IMR-90 (cell line): ENCODE results near the gene CXXC1. TPM values are rescaled to one million over a fixed set of nuclear protein-coding genes. Genes with fewer than 3 reads are reported as not detected.
"Not testable (repeated sequence)": the region's sequence is repeated elsewhere in the genome, so short reads cannot be mapped to it uniquely, and the experiment has no call there.

Source experiments
- ATAC-seq: fragments of 200-7000 bp; cut with Tn5 transposase; 2 replicates; pipeline ENCODE4 v1.9.1; 2020; ENCODE audit warnings: low read depth, mild to moderate bottlenecking, moderate library complexity
- BruUV-seq: library from RNA; stranded (reverse); fragments of 400-500 nt; replicated peaks from 2 replicates; lab custom pipeline; 2021; lab: Mats Ljungman, UMichigan
- CTCF ChIA-PET: fragments of 300-600 bp; formaldehyde crosslinking; extraction: SDS; loops from one replicate; lab custom pipeline; 2021; ENCODE audit warnings: antibody characterized with exemption; lab: Yijun Ruan, JAX
- POLR2A ChIA-PET: fragments of 300-600 bp; sonication (Branson Sonifier 250); formaldehyde crosslinking; loops from one replicate; lab custom pipeline; 2022; ENCODE audit warnings: antibody characterized with exemption; ENCODE audit not compliant: unreplicated experiment; lab: Charles Lee
- DNase-seq: peaks from one replicate; pipeline ENCODE4 v3.0.0; 2013
- H2AFZ ChIP-seq: replicated peaks from 2 replicates; pipeline ENCODE3; 2013; ENCODE audit warnings: low read length, mild to moderate bottlenecking; ENCODE audit not compliant: poor library complexity
- H2AK5ac ChIP-seq: 2 replicates; pipeline ENCODE4 v1.6.1; 2013; ENCODE audit warnings: low read depth, low read length, inconsistent platforms
- H2AK9ac ChIP-seq: replicated peaks from 2 replicates; pipeline ENCODE3; 2013; ENCODE audit warnings: mild to moderate bottlenecking, low read depth, low read length, moderate library complexity; ENCODE audit not compliant: poor library complexity
- H2BK120ac ChIP-seq: 2 replicates; pipeline ENCODE4 v1.6.1; 2013; ENCODE audit warnings: low read depth, low read length, inconsistent platforms
- H2BK15ac ChIP-seq: 3 replicates; pipeline ENCODE4 v1.6.1; 2013; ENCODE audit warnings: low read depth, low read length, inconsistent platforms
- H2BK20ac ChIP-seq: 2 replicates; pipeline ENCODE4 v1.6.1; 2013; ENCODE audit warnings: low read depth, mild to moderate bottlenecking, inconsistent platforms, low read length, moderate library complexity
- H2BK5ac ChIP-seq: 2 replicates; pipeline ENCODE4 v1.6.1; 2013; ENCODE audit warnings: mild to moderate bottlenecking, low read depth, low read length, inconsistent platforms; ENCODE audit not compliant: poor library complexity, severe bottlenecking
- H3K14ac ChIP-seq: replicated peaks from 2 replicates; pipeline ENCODE4 v1.6.1; 2013; ENCODE audit warnings: low read depth, low read length, inconsistent platforms
- H3K18ac ChIP-seq: 2 replicates; pipeline ENCODE4 v1.6.1; 2013; ENCODE audit warnings: low read depth, low read length, control low read depth
- H3K23ac ChIP-seq: 2 replicates; pipeline ENCODE4 v1.6.1; 2013; ENCODE audit warnings: low read depth, low read length, inconsistent platforms
- H3K27ac ChIP-seq: 2 replicates; pipeline ENCODE4 v1.5.1; 2013; ENCODE audit warnings: mild to moderate bottlenecking, control low read depth, low read length; ENCODE audit not compliant: insufficient read depth
- H3K27me3 ChIP-seq: 2 replicates; pipeline ENCODE4 v1.6.1; 2013; ENCODE audit warnings: low read length; ENCODE audit not compliant: control insufficient read depth, insufficient read depth
- H3K36me3 ChIP-seq: 2 replicates; pipeline ENCODE4 v1.6.1; 2013; ENCODE audit warnings: low read length, mixed read lengths; ENCODE audit not compliant: control insufficient read depth, insufficient read depth
- H3K4ac ChIP-seq: 2 replicates; pipeline ENCODE4 v1.6.1; 2013; ENCODE audit warnings: low read depth, low read length, inconsistent platforms
- H3K4me1 ChIP-seq: 2 replicates; pipeline ENCODE4 v1.6.1; 2013; ENCODE audit warnings: low read length, mixed read lengths; ENCODE audit not compliant: control insufficient read depth, insufficient read depth
- H3K4me2 ChIP-seq: 2 replicates; pipeline ENCODE4 v1.6.1; 2013; ENCODE audit warnings: low read depth, mild to moderate bottlenecking, control low read depth, low read length, moderate library complexity
- H3K4me3 ChIP-seq: 2 replicates; pipeline ENCODE4 v1.5.1; 2013; ENCODE audit warnings: low read depth, mild to moderate bottlenecking, control low read depth, low read length, moderate library complexity; ENCODE audit not compliant: insufficient read depth
- H3K56ac ChIP-seq: 2 replicates; pipeline ENCODE4 v1.6.1; 2013; ENCODE audit warnings: low read length, inconsistent platforms; ENCODE audit not compliant: insufficient read depth; ENCODE audit errors: extremely low read depth
- H3K79me1 ChIP-seq, 2 experiments: 2 replicates each; pipeline ENCODE4 v1.6.1; 2013; ENCODE audit warnings: low read length in 2 of 2, inconsistent platforms in 1 of 2, low read depth in 1 of 2
- H3K9ac ChIP-seq: 2 replicates; pipeline ENCODE4 v1.6.1; 2013; ENCODE audit warnings: low read depth, low read length, control low read depth
- H3K9me1 ChIP-seq: 2 replicates; pipeline ENCODE4 v1.6.1; 2013; ENCODE audit warnings: low read length, inconsistent platforms; ENCODE audit not compliant: insufficient read depth
- H3K9me3 ChIP-seq: 2 replicates; pipeline ENCODE4 v1.6.1; 2013; ENCODE audit warnings: low read length; ENCODE audit not compliant: control insufficient read depth, insufficient read depth
- H4K20me1 ChIP-seq: 2 replicates; pipeline ENCODE4 v1.6.1; 2013; ENCODE audit warnings: low read length, inconsistent platforms; ENCODE audit not compliant: insufficient read depth
- H4K5ac ChIP-seq: 2 replicates; pipeline ENCODE4 v1.6.1; 2013; ENCODE audit warnings: mild to moderate bottlenecking, low read depth, low read length, control low read depth
- H4K8ac ChIP-seq, 2 experiments: 2 replicates each; pipeline ENCODE4 v1.6.1; 2013; ENCODE audit warnings: low read depth in 2 of 2, low read length in 2 of 2, control low read depth in 1 of 2, inconsistent platforms in 1 of 2
- H4K91ac ChIP-seq: 2 replicates; pipeline ENCODE4 v1.6.1; 2013; ENCODE audit warnings: low read depth, low read length, inconsistent platforms; ENCODE audit not compliant: insufficient read depth
- WGBS, 2 experiments: methylation state at CpG; one replicate each; pipeline versions ENCODE4 v1.1.5 to v1.1.7; 2013; ENCODE audit warnings: missing lambda C conversion rate in 2 of 2; ENCODE audit not compliant: insufficient read length in 1 of 2; ENCODE audit errors: extremely low coverage in 2 of 2; 5-methylcytosine and 5-hydroxymethylcytosine counted together
- dilution Hi-C: fragments of 300-500 bp; cut with HindIII; formaldehyde crosslinking; loops from one replicate; pipeline ENCODE4 v1.14.3; 2018; ENCODE audit warnings: low sequenced_read_pairs; ENCODE audit not compliant: unreplicated experiment
- in situ Hi-C: fragments of 300-500 bp; cut with MboI; formaldehyde crosslinking; loops from 3 replicates; pipeline ENCODE4 v1.14.3; 2019; ENCODE audit warnings: low sequenced_read_pairs, inconsistent platforms, mixed read lengths
- intact Hi-C: fragments of 100-400 bp; cut with micrococcal nuclease; formaldehyde crosslinking; loops from 2 replicates; pipeline ENCODE4 v1.10.0; 2022
- polyA plus RNA-seq, 3 experiments: library from polyadenylated mRNA; depleted of rRNA; stranded (reverse); fragments of >200 nt; gene quantifications; 2 replicates each; pipeline ENCODE4 v1.2.3, GENCODE V29; 2012; ENCODE audit warnings: low replicate concordance in 1 of 3
- total RNA-seq: library from RNA; depleted of rRNA; stranded (reverse); fragments of >200 nt; gene quantifications from 2 replicates; pipeline ENCODE4 v1.2.3, GENCODE V29; 2012

The CXXC1 gene
- total and polyA plus RNA-seq, 2 of the 4 experiments (the other 2 are of a cell fraction), result 24.0 to 66.2 TPM

DNA sequence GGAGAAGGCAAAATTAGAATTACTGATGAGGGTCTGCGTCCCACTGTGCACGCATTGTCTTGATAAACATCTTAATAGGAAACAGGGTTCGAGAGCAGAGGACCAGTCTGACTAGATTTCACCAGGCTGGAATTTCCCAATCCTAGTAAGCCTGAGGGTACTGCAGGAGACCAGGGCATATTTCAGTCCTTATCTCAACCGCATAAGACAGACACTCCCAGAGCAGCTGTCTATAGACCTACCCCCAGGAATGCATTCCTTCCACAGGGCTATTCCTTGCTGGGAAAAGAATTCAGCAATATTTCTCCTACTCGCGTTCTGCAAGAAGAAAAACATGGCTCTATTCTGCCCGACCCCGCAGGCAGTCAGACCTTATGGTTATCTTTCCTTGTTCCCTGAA, 45.7 kb downstream of the CXXC1 start:
- dilution Hi-C loops, result not testable (repeated sequence)

More for the DNA sequence above, 45.7 kb downstream of the CXXC1 start:
- H3K4ac ChIP-seq, H2AK5ac ChIP-seq, DNase-seq, H4K20me1 ChIP-seq, ATAC-seq, H3K9me1 ChIP-seq, H3K27me3 ChIP-seq, H3K4me1 ChIP-seq, H3K9me3 ChIP-seq, H3K14ac ChIP-seq, H4K91ac ChIP-seq, CTCF ChIA-PET, H4K8ac ChIP-seq, H2BK20ac ChIP-seq, H2BK15ac ChIP-seq, BruUV-seq, H3K27ac ChIP-seq, H3K79me1 ChIP-seq, H3K23ac ChIP-seq, H3K4me3 ChIP-seq, H3K4me2 ChIP-seq, H2AK9ac ChIP-seq, H2BK5ac ChIP-seq, POLR2A ChIA-PET, H3K36me3 ChIP-seq, intact Hi-C loops, H3K56ac ChIP-seq, in situ Hi-C loops, H4K5ac ChIP-seq, H2AFZ ChIP-seq, H3K18ac ChIP-seq, H3K9ac ChIP-seq, H2BK120ac ChIP-seq: not testable (repeated sequence)
- WGBS, 2 experiments, result 60% methylated on average over 1 of the region's 8 CpGs; no CpG with 5 or more reads in 1 of the 2 experiments
